SK-N-SH (cell line): Measurements from ENCODE around the gene RRP8.

Source experiments
- EP300 ChIP-seq, 2 experiments: IDR thresholded peaks; 2 replicates each; pipeline versions ENCODE4 v1.4.0 to v1.6.1; 2012; ENCODE audit warnings: borderline replicate concordance in 1 of 2, low read depth in 1 of 2, low read length in 1 of 2
- EZH2phosphoT487 ChIP-seq: fragments of 200-600 bp; sonication (generic); IDR thresholded peaks from 2 replicates; pipeline ENCODE4 v1.6.1; 2017; ENCODE audit warnings: low read depth, mixed run types, mild to moderate bottlenecking, antibody characterized with exemption, moderate library complexity, borderline replicate concordance
- GABPA ChIP-seq: IDR thresholded peaks from 2 replicates; pipeline ENCODE4 v1.4.0; 2012; ENCODE audit warnings: low read depth, mild to moderate bottlenecking
- POLR2AphosphoS5 ChIP-seq: IDR thresholded peaks from 2 replicates; pipeline ENCODE4 v1.6.1; 2012; ENCODE audit warnings: low read depth, low read length
- RFX5 ChIP-seq: IDR thresholded peaks from 2 replicates; pipeline ENCODE4 v1.6.1; 2012; ENCODE audit warnings: mild to moderate bottlenecking, improper control_type of control experiment, low read length
- RXRA ChIP-seq: IDR thresholded peaks from 2 replicates; pipeline ENCODE4 v1.4.0; 2012; ENCODE audit warnings: low read depth, mild to moderate bottlenecking, borderline replicate concordance
- TF ChIP-seq, protein P1 (sequence below): IDR thresholded peaks from 2 replicates; pipeline ENCODE4; 2012
- TF ChIP-seq, protein P2 (sequence below): fragments of 200-600 bp; sonication (generic); IDR thresholded peaks from 2 replicates; pipeline ENCODE4 v1.6.1; 2017; ENCODE audit warnings: antibody characterized with exemption, mild to moderate bottlenecking, moderate library complexity
- TF ChIP-seq, protein P3 (sequence below): fragments of 150-350 bp; IDR thresholded peaks from 2 replicates; pipeline ENCODE4 v1.6.1; 2017; ENCODE audit warnings: antibody characterized with exemption, low read length, low read depth, borderline replicate concordance

DNA sequence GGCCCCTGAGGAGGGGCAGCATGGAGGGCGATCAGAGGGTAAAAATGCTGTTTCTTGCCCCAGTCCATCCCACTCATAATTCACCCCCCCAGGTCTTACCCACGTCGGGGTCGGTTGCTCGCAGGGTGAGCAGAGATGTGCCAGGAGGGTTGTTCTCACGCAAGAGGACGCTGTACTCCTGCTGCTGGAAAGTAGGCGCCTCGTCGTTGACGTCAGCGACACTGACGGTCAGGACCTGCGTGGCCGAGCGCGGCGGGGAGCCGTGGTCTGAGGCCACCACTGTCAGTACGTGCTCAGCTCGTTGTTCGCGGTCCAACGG is 26.1 kb upstream of the RRP8 start:
- TF ChIP-seq RFX5 (no peak), EZH2phosphoT487 (no peak), GABPA (no peak), EP300 (IDR thresholded peaks at IDR 0.05; ENCODE audit: borderline replicate concordance in 1 of 2, low read depth in 1 of 2, low read length in 1 of 2) (no peak), POLR2AphosphoS5 (no peak), RXRA (no peak)
- TF ChIP-seq, protein P1, sequence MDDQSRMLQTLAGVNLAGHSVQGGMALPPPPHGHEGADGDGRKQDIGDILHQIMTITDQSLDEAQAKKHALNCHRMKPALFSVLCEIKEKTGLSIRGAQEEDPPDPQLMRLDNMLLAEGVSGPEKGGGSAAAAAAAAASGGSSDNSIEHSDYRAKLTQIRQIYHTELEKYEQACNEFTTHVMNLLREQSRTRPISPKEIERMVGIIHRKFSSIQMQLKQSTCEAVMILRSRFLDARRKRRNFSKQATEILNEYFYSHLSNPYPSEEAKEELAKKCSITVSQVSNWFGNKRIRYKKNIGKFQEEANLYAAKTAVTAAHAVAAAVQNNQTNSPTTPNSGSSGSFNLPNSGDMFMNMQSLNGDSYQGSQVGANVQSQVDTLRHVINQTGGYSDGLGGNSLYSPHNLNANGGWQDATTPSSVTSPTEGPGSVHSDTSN: no peak
- TF ChIP-seq, protein P2, sequence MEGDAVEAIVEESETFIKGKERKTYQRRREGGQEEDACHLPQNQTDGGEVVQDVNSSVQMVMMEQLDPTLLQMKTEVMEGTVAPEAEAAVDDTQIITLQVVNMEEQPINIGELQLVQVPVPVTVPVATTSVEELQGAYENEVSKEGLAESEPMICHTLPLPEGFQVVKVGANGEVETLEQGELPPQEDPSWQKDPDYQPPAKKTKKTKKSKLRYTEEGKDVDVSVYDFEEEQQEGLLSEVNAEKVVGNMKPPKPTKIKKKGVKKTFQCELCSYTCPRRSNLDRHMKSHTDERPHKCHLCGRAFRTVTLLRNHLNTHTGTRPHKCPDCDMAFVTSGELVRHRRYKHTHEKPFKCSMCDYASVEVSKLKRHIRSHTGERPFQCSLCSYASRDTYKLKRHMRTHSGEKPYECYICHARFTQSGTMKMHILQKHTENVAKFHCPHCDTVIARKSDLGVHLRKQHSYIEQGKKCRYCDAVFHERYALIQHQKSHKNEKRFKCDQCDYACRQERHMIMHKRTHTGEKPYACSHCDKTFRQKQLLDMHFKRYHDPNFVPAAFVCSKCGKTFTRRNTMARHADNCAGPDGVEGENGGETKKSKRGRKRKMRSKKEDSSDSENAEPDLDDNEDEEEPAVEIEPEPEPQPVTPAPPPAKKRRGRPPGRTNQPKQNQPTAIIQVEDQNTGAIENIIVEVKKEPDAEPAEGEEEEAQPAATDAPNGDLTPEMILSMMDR: no peak
- TF ChIP-seq, protein P3, sequence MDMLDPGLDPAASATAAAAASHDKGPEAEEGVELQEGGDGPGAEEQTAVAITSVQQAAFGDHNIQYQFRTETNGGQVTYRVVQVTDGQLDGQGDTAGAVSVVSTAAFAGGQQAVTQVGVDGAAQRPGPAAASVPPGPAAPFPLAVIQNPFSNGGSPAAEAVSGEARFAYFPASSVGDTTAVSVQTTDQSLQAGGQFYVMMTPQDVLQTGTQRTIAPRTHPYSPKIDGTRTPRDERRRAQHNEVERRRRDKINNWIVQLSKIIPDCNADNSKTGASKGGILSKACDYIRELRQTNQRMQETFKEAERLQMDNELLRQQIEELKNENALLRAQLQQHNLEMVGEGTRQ: no peak
